RPMI8226 (cell line): ENCODE measurements around the gene TSSK3.
A peak's percentile ranks its signal among the peaks of the same experiment; 100 is the strongest.

ENCODE experiments used
- DNase-seq: peaks from one replicate; pipeline ENCODE4 v3.0.0-alpha.2; 2015

TSSK3 gene

DNA sequence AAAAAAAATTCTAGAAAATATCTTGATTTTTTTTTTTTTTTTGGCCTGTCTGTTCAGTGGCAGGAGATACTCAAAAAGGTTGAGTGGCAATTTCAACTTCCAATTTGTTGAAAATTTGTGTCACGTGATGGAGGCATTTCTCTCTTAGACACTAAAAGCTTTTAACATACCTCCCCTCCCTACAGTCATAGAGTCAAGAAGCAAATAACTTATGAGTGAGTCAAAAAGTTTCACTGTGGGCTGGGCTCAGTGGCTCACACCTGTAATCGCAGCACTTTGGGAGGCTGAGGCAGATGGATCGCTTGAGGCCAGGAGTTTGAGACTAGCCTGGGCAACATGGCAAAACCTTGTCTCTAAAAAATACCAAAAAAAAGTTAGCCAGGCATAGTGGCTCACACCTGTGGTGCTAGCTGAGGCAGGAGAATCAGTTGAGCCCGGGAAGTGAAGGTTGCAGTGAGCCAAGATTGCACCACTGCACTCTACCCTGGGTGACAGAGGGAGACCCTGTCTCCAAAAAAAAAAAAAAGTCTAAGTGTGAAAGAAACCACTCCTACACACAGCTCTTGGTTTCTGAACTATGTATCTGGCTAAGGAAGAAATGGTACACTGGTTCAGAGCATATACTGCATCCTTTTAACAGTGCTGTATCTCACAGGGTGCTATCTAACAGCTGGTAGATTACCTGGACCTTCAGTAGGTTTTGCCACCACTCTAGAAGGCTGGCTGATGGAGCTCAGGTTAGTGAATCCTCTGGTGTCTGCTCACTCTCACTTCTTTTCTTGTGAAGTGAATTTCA is 43.5 kb downstream of the TSSK3 start:
- DNase-seq: no peak

DNA sequence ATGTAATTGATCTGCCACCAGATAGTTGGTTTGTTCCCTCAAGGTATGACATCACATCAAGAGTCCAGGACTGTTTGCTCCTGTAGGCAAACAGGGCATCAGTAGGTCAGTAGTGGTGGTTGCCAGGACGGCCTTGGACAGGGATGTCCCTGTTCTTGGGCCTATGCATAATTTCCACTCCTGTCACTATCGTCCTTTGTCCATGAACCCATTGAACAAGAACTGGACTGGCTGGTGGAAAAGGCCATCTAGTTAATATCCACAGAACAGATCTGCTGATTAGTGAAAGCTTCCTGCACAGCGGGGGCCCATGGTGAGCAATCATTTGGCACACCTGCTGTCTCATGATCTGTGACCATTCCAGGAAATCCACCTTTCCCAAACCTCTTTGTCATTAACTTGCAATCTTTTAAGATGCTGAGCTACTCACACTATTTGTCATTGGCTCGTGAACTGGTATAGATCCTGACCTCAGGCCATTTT is 44.3 kb downstream of the TSSK3 start:
- DNase-seq: no peak

DNA sequence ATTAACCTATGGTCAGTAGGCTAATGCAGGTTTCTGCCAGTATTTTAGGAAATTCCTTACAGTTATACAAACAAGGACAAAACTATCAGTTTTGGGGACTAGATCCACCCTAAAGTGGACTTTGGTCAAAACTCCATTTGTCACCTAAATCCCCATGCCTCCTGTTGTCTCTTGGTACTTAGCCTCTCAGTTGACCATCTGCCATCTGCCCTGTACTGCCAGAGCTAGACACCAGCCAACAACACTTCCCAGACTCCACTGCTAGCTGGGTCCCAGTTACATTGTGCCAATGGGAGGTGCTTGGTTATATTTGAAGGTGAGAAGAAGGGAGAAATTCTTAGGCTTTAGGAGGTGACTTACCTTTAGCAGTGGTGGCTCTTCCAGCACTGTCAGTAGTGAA is 48.9 kb downstream of the TSSK3 start:
- DNase-seq: no peak

DNA sequence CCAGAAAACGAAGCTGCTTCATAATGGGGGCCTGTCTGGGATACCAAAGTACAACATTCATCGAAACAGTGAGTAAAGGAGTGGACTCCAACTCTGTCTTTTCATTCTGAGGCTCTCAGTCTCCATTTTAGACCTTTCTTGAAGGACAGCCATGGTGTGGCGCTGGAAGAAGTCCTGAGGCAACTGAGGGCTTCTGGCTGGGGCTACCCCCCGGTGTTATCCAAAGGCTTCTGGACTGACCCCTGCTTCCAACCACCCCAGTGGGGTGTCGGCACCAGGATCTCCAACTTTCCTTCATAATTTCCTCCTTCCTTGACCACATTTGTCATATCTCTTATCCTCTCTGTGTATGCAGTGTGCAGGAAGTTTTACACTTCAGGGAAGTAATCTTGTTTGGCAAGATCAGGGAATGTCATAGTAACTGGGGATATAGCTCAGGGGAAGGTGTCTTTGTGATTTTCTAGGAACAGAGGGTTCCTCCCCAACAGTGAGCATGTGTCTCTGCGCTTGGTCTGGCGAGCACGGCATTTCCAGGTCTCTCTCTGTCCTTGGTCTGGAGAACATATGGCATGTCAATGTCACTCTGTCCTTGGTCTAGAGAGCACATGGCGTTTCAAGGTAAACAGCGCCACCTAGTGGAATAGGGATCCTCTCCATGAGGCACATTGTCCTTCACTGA is 51.3 kb downstream of the TSSK3 start:
- DNase-seq: peak; percentile 94
